Measurements from ENCODE around the gene PARVB.

PARVB gene

DNA sequence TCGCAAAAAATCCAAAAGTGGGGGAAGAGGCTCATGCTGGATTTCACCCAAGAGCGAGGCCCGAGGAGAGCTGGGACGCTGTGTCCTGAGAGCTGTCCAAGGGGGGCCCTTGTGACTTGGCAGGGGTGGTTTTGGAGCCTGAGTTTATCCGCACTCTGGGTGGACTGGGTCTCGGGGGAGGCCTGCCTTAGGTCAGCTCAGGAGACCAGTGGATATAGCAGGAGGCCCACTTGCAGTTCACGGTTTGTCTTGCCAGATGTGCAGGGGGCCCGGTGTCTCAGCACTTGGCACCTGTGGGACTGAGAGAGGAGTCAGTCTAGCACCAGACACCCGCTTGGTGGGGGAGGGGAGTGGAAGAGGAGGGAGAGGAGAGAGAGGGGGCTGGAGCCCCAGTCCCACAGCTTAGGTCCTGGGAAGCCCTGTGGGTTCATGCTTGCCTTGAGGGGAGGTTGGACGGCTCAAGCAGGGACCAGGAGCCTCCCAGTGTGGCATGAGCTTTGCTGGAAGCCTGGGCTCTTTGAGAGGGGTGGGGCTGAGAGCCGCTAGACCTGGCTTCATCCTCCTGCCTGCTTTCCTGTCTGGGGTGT, 33.4 kb downstream of the PARVB start:
- TF ChIP-seq, protein P1, sequence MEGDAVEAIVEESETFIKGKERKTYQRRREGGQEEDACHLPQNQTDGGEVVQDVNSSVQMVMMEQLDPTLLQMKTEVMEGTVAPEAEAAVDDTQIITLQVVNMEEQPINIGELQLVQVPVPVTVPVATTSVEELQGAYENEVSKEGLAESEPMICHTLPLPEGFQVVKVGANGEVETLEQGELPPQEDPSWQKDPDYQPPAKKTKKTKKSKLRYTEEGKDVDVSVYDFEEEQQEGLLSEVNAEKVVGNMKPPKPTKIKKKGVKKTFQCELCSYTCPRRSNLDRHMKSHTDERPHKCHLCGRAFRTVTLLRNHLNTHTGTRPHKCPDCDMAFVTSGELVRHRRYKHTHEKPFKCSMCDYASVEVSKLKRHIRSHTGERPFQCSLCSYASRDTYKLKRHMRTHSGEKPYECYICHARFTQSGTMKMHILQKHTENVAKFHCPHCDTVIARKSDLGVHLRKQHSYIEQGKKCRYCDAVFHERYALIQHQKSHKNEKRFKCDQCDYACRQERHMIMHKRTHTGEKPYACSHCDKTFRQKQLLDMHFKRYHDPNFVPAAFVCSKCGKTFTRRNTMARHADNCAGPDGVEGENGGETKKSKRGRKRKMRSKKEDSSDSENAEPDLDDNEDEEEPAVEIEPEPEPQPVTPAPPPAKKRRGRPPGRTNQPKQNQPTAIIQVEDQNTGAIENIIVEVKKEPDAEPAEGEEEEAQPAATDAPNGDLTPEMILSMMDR (IDR thresholded peaks at IDR 0.05; ENCODE audit: low read depth, low read length): no peak
- DNase-seq (ENCODE audit: extremely low read depth, low read depth): no peak

DNA sequence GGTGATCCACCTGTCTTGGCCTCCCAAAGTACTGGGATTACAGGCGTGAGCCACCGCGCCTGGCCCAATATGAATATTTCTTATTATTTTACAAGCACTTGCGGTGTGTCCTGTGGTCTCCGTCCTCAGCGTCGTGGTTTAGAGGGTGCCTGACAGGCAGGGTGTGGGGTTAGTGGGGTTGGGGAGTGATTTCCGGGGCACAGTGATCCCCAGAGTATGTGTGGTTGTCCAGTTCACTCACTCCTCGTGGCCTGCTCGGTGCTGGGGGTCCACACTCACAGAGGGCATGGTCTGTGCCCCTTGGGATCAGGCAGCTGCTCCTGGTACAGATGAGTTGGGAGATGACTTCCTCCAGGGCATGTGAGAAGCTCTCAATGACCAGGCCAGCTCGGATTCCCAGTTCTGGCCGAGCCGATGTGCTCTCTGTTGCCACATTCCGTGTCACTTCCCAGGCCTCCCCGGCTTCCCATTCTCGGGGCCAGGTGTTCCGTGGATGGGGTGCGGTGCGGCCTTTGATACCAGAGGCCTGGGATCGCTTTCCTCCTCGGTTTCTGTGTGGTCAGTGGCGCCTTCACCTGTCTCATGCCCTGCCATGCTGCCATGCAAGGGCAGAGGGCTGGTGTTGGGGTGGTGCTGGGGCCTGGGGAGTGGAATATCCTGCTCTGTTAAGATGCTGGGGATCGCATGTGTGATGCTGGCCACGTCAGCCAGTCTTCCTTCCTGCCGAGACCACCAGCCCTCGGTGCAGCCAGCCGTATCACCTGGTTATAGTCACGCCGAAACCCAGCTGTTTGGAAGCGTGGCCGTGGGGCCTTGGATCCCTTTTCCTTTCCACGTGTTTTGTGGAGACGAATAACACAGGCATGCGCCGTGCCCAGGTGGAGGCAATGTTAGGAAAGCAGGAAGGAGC, 39.6 kb downstream of the PARVB start:
- TF ChIP-seq, protein P1 (IDR thresholded peaks at IDR 0.05; ENCODE audit: low read depth, low read length): no peak
- DNase-seq (ENCODE audit: extremely low read depth, low read depth): no peak

DNA sequence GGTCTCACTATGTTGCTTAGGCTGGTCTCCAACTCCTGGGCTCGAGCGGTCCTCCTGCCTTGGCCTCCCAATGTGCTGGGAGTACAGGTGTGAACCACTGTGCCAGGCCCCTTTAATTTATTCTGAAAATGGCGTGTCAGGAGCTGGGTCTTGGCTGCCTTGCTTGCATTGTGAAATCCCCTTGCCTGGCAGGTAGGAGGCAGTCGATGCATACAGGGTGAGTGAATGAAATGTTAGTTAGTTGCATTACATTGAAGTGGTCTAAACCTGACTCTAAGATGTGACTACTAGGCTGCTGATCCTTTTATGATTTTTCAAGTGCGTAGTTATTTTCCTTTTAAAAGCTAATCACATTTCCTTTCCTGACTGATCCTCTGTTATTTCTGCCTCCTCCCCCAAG, 42.9 kb downstream of the PARVB start:
- DNase-seq (ENCODE audit: extremely low read depth, low read depth): no peak
- TF ChIP-seq, protein P1 (IDR thresholded peaks at IDR 0.05; ENCODE audit: low read depth, low read length): no peak

DNA sequence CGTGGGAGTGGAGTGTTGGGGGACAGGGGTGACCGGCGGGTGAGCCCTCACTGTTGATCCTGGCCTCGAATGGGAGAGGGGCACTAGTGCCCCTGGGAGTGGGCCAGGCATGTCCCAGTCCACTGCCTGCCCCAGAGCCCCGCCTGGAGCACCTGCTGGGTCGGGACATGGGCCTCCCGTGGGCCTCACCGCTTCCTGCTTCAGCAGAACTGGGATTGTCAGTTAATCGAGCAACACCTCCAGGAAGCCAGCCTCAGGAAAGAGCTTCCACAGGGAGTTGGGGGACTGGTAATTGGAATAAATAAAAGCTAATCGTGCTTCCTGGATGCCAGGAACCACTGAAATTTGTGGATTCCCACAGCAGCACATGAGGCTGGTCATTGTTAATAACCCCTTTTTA, 43.8 kb downstream of the PARVB start:
- DNase-seq (ENCODE audit: extremely low read depth, low read depth): no peak

DNA sequence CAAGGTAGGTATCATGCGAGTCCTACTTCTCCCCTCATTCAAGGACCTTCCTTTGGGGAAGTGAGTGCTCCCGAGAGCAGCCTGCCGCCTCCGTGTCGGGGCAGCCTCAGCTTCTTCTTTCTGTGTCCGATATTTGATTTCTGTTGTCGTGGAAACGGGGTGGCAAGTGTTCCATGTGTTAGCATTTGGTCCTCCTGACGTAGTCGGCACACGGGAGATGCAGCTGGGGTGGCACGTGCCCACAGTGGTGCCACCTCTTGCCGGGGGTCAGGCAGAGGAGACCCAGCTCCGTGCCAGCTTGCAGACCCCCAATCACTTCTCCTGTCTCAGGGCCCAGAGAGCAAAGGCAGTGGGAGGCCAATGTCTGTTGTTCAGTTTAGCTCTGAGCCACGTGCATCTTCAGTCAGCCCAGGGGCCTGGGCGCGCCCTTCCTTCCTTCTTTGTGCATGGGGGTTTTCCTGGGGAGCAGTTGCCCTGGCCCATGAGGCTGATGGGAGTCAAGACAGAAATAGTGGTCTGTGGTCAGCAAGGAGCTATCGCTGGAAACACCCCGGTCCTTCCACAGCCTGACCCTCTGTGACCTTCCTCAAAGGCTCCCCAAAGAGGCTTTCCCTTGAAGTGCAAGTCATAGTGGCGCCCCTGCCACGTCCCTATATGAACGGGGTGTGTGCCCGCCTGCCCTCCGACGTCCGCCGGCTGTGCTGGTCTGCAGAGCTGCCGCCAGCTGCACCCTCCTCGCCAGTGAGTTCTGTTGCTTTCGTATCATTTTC, 44.5 kb downstream of the PARVB start:
- DNase-seq (ENCODE audit: extremely low read depth, low read depth): no peak
- TF ChIP-seq, protein P1 (IDR thresholded peaks at IDR 0.05; ENCODE audit: low read depth, low read length): no peak

More for the DNA sequence above, 43.8 kb downstream of the PARVB start:
- TF ChIP-seq, protein P1 (IDR thresholded peaks at IDR 0.05; ENCODE audit: low read depth, low read length): no peak

DNA sequence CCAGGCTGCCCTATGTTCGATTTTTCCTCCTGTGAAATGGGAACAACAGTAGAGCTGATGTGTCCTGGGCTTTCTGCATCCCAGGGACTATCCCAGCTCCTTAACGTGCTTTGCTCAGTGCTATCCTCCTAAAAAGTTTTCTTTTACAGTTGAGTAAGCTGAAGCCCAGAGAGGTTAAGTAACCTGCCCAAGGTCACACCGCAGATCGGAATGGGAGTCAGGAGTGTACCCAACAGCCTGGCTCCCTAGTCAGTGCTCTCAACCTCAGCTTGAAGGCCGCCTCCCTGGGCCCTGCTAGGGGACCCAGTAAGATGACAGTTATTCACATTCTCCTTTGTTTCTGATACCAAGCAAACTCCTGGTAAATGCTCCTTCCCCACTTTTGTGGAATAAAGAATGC, 45.9 kb downstream of the PARVB start:
- no peak for DNase-seq (ENCODE audit: extremely low read depth, low read depth)
- TF ChIP-seq, protein P1 (IDR thresholded peaks at IDR 0.05; ENCODE audit: low read depth, low read length): no peak
